GM19239 (cell line): ENCODE results near the gene ARHGAP6.
"Not testable (repeated sequence)": the region's sequence is repeated elsewhere in the genome, so short reads cannot be mapped to it uniquely, and the experiment has no call there.

ENCODE experiments used
- DNase-seq: peaks from one replicate; pipeline ENCODE4 v3.0.0; 2011; ENCODE audit warnings: low spot score; ENCODE audit not compliant: insufficient read length
- FAIRE-seq: peaks from 2 replicates; lab custom pipeline; 2011; peaks lifted over from hg19 to GRCh38; lab: Jason Lieb, UNC

The ARHGAP6 gene

GRCh38 chrX:11648705-11649519 lies 16.8 kb downstream of the ARHGAP6 start:
- DNase-seq (no peak), FAIRE-seq (peak; percentile 65)

GRCh38 chrX:11647138-11647537 lies 18.6 kb downstream of the ARHGAP6 start:
- FAIRE-seq (no peak), DNase-seq (no peak)

GRCh38 chrX:11641349-11642065 lies 24.2 kb downstream of the ARHGAP6 start:
- FAIRE-seq (no peak), DNase-seq (no peak)

- no peak for DNase-seq
- no peak for FAIRE-seq
These were observed 25.6 kb downstream of the ARHGAP6 start for GRCh38 chrX:11640089-11640488.

- FAIRE-seq (no peak), DNase-seq (no peak)
These were observed 33.0 kb downstream of the ARHGAP6 start for GRCh38 chrX:11632732-11633131.

GRCh38 chrX:11629593-11630211 lies 36.0 kb downstream of the ARHGAP6 start:
- peak; percentile 81 for FAIRE-seq

GRCh38 chrX:11628399-11628798 lies 37.3 kb downstream of the ARHGAP6 start:
- DNase-seq (no peak), FAIRE-seq (peak; percentile 80)

More at GRCh38 chrX:11629593-11630211, 36.0 kb downstream of the ARHGAP6 start:
- no peak for DNase-seq

- FAIRE-seq, result peak; percentile 77
- DNase-seq, result no peak
These were observed 39.4 kb downstream of the ARHGAP6 start for GRCh38 chrX:11626351-11626750.

- FAIRE-seq, result peak; percentile 79
- no peak for DNase-seq
These were observed 46.3 kb downstream of the ARHGAP6 start for GRCh38 chrX:11619441-11619840.

- DNase-seq, FAIRE-seq: not testable (repeated sequence)
These were observed 51.5 kb downstream of the ARHGAP6 start for GRCh38 chrX:11614253-11614652.

GRCh38 chrX:11611965-11612364 lies 53.8 kb downstream of the ARHGAP6 start:
- DNase-seq, result no peak
- peak; percentile 45 for FAIRE-seq

GRCh38 chrX:11611161-11611560 lies 54.6 kb downstream of the ARHGAP6 start:
- FAIRE-seq, result no peak
- DNase-seq, result no peak

GRCh38 chrX:11609109-11609508 lies 56.6 kb downstream of the ARHGAP6 start:
- no peak for DNase-seq
- no peak for FAIRE-seq

GRCh38 chrX:11606408-11606807 lies 59.3 kb downstream of the ARHGAP6 start:
- FAIRE-seq (peak; percentile 75), DNase-seq (no peak)

GRCh38 chrX:11600578-11600977 lies 65.1 kb downstream of the ARHGAP6 start:
- DNase-seq, result no peak
- FAIRE-seq, result peak; percentile 44

- FAIRE-seq (peak; percentile 66), DNase-seq (no peak)
These were observed 68.2 kb downstream of the ARHGAP6 start for GRCh38 chrX:11597479-11597878.

GRCh38 chrX:11591723-11592346 lies 73.9 kb downstream of the ARHGAP6 start:
- peak; percentile 28 for FAIRE-seq

GRCh38 chrX:11589641-11590040 lies 76.1 kb downstream of the ARHGAP6 start:
- FAIRE-seq (no peak), DNase-seq (no peak)

More at GRCh38 chrX:11591723-11592346, 73.9 kb downstream of the ARHGAP6 start:
- no peak for DNase-seq

GRCh38 chrX:11588097-11588496 lies 77.6 kb downstream of the ARHGAP6 start:
- no peak for DNase-seq
- no peak for FAIRE-seq

- FAIRE-seq, result no peak
- DNase-seq, result no peak
These were observed 80.5 kb downstream of the ARHGAP6 start for GRCh38 chrX:11585174-11585573.
